OCI-LY7 (cell line): ENCODE data around the gene ALG8. TPM values are rescaled to one million over a fixed set of nuclear protein-coding genes. Genes with fewer than 3 reads are reported as not detected.

Experiments used
- BruUV-seq: library from RNA; stranded (reverse); fragments of 400-500 nt; replicated peaks from 2 replicates; lab custom pipeline; 2021; lab: Mats Ljungman, UMichigan
- CTCF ChIA-PET: fragments of 300-600 bp; sonication (Branson Sonifier 250); formaldehyde crosslinking; loops from one replicate; lab custom pipeline; 2022; ENCODE audit warnings: antibody characterized with exemption; ENCODE audit not compliant: unreplicated experiment; lab: Charles Lee
- POLR2A ChIA-PET: fragments of 300-600 bp; sonication (Branson Sonifier 250); formaldehyde crosslinking; loops from one replicate; lab custom pipeline; 2022; ENCODE audit warnings: antibody characterized with exemption; lab: Charles Lee
- DNase-seq: peaks from one replicate; pipeline ENCODE4 v3.0.0-alpha.2; 2015; ENCODE audit warnings: low spot score
- H2AFZ ChIP-seq: fragments of 200-600 bp; sonication (generic), shearing (Covaris generic); 2 replicates; pipeline ENCODE4 v1.6.1; 2014; ENCODE audit warnings: mild to moderate bottlenecking, antibody characterized with exemption, low read length, moderate library complexity
- H3K27ac ChIP-seq: fragments of 200-600 bp; sonication (generic); 2 replicates; pipeline ENCODE4 v1.5.1; 2014; ENCODE audit warnings: mixed run types, low read depth, mild to moderate bottlenecking, moderate library complexity, low read length, inconsistent platforms; ENCODE audit not compliant: poor library complexity, severe bottlenecking
- H3K36me3 ChIP-seq: fragments of 200-600 bp; sonication (generic); 2 replicates; pipeline ENCODE4 v1.6.1; 2014; ENCODE audit warnings: mild to moderate bottlenecking, antibody characterized with exemption, low read length, moderate library complexity, mixed read lengths; ENCODE audit not compliant: insufficient read depth
- H3K4me1 ChIP-seq: fragments of 200-600 bp; sonication (generic); 2 replicates; pipeline ENCODE4 v1.5.1; 2014; ENCODE audit warnings: mild to moderate bottlenecking, low read length; ENCODE audit not compliant: insufficient read depth, poor library complexity, severe bottlenecking
- H3K4me2 ChIP-seq: fragments of 200-600 bp; sonication (generic); 2 replicates; pipeline ENCODE4 v1.6.1; 2014; ENCODE audit warnings: mild to moderate bottlenecking, low read length
- H3K4me3 ChIP-seq: fragments of 200-600 bp; sonication (generic); 2 replicates; pipeline ENCODE4 v1.5.1; 2014; ENCODE audit warnings: mild to moderate bottlenecking, low read depth, low read length; ENCODE audit not compliant: poor library complexity, severe bottlenecking
- H3K79me2 ChIP-seq: fragments of 200-600 bp; sonication (generic); 2 replicates; pipeline ENCODE4 v1.6.1; 2016; ENCODE audit warnings: low read depth, mild to moderate bottlenecking, low read length, moderate library complexity, mixed read lengths; ENCODE audit not compliant: insufficient read depth
- H3K9me2 ChIP-seq: fragments of 200-600 bp; sonication (generic); 2 replicates; pipeline ENCODE4 v1.6.1; 2016; ENCODE audit warnings: mild to moderate bottlenecking, low read length, mixed read lengths; ENCODE audit not compliant: insufficient read depth
- H3K9me3 ChIP-seq: fragments of 200-600 bp; sonication (generic); 2 replicates; pipeline ENCODE4 v1.6.1; 2014; ENCODE audit warnings: mild to moderate bottlenecking, mixed run types, low read length, mixed read lengths
- H4K20me1 ChIP-seq: fragments of 200-600 bp; sonication (generic); 2 replicates; pipeline ENCODE4 v1.6.1; 2014; ENCODE audit warnings: mild to moderate bottlenecking, antibody characterized with exemption, low read length, moderate library complexity, mixed read lengths; ENCODE audit not compliant: insufficient read depth
- EZH2phosphoT487 ChIP-seq: fragments of 200-600 bp; sonication (generic); IDR thresholded peaks from 2 replicates; pipeline ENCODE4 v1.6.1; 2018; ENCODE audit warnings: low read depth, borderline replicate concordance, mild to moderate bottlenecking, mixed run types, antibody characterized with exemption, low read length, moderate library complexity, mixed read lengths
- intact Hi-C: fragments of 100-400 bp; cut with micrococcal nuclease; formaldehyde crosslinking; loops from one replicate; pipeline ENCODE4 v1.10.0; 2022; ENCODE audit not compliant: unreplicated experiment
- total RNA-seq, 2 experiments: library from RNA; depleted of rRNA in 1 of 2; stranded (reverse); fragments of >200 nt in 1 of 2; shearing (Covaris generic) in 1 of 2; gene quantifications; 2 replicates each; pipeline ENCODE4 v1.2.3, GENCODE V29; 2014 to 2022
- TF ChIP-seq, protein P1 (sequence below): fragments of 200-600 bp; sonication (generic); conservative IDR thresholded peaks from 2 replicates; pipeline ENCODE4 v1.5.1; 2014; ENCODE audit warnings: mild to moderate bottlenecking, antibody characterized with exemption, low read length, moderate library complexity, mixed read lengths

Gene ALG8
- total RNA-seq, 2 experiments from 2014 or later: 42.5 to 66.1 TPM

DNA sequence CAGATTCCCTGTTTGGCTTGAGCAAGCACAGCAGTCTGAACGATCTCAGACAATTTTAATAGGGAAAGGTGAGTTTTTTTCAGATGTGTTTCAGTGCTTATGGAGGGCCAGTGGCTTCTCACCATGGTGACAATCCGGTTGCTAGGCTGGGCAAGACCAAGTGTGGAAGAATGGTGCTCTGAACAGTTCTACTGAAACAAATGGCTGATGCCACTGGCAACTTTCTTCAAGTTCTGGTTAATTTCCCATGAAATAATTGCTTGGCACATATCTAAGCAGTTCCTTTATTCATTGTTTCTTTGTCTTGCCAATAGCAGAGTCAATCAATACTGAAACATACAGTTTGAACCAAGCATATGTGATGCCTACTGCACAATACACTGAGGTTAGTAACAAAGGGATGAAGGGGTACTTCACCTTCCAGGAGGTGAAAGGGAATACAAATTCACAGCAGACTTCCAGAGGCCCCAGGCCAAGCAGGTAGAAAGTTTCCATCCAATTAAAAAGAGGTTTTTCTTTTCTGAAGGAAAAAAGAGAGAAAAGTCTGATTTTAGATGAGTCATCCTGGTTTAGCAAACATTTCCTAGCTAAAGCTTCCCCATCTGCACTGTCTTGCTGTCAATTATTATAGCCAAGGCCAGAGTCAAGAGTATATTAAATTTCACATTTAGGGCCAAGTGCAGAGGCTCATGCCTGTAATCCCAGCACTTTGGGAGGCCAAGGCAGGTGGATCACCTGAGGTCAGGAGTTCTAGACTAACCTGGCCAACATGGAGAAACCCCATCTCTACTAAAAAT, 38.6 kb downstream of the ALG8 start:
- H2AFZ ChIP-seq: no peak overlapping the region
- no peaks in the 10 kb centered on the region for H3K4me1 ChIP-seq
- H3K9me3 ChIP-seq: no peaks in the 10 kb centered on the region
- TF ChIP-seq EZH2phosphoT487: no peak
- TF ChIP-seq, protein P1, sequence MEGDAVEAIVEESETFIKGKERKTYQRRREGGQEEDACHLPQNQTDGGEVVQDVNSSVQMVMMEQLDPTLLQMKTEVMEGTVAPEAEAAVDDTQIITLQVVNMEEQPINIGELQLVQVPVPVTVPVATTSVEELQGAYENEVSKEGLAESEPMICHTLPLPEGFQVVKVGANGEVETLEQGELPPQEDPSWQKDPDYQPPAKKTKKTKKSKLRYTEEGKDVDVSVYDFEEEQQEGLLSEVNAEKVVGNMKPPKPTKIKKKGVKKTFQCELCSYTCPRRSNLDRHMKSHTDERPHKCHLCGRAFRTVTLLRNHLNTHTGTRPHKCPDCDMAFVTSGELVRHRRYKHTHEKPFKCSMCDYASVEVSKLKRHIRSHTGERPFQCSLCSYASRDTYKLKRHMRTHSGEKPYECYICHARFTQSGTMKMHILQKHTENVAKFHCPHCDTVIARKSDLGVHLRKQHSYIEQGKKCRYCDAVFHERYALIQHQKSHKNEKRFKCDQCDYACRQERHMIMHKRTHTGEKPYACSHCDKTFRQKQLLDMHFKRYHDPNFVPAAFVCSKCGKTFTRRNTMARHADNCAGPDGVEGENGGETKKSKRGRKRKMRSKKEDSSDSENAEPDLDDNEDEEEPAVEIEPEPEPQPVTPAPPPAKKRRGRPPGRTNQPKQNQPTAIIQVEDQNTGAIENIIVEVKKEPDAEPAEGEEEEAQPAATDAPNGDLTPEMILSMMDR: no peak
- CTCF ChIA-PET: no interaction called here
- no peak for DNase-seq
- BruUV-seq: no TSS peak
- H4K20me1 ChIP-seq: no peaks in the 10 kb centered on the region
- H3K79me2 ChIP-seq: no peaks in the 10 kb centered on the region
- no peak overlapping the region for H3K27ac ChIP-seq
- no peak overlapping the region for H3K4me3 ChIP-seq
- peaks cover 71% of the 10 kb centered on the region for H3K36me3 ChIP-seq
- no peaks in the 10 kb centered on the region for H3K9me2 ChIP-seq
- POLR2A ChIA-PET: no interaction called here
- H3K4me2 ChIP-seq: no peak overlapping the region
- intact Hi-C loops: no loop called here

DNA sequence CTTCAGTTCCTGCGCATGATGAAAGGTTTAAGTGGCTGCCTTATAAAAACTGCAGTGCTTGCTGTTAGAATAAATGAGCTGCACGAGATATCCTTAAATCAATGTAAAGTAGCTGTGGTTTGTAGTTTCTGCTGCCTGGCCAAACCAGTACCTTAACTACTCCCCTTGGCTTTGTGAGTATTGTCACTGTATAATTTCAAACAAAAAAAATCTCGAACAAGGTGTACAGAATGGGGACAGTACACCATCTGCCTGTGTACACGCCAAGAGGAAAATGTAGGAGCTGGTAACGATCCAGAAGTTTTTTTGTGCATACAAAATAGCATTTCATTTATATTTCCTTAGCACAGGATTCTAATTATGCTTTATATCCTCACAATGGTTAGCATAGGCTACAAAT, 39.2 kb downstream of the ALG8 start:
- Histone ChIP-seq H3K9me2 (no peaks in the 10 kb centered on the region), H3K4me2 (no peak overlapping the region), H2AFZ (no peak overlapping the region), H3K27ac (no peak overlapping the region), H3K9me3 (no peaks in the 10 kb centered on the region), H3K79me2 (no peaks in the 10 kb centered on the region), H4K20me1 (no peaks in the 10 kb centered on the region), H3K4me1 (no peaks in the 10 kb centered on the region), H3K4me3 (no peak overlapping the region), H3K36me3 (peaks cover 69% of the 10 kb centered on the region)
- POLR2A ChIA-PET: interaction anchor here (0.6 kb wide), 1 partner anchor 26 kb away, joined by 4 read pairs; no protein-coding TSS in a partner anchor
- DNase-seq: no peak
- CTCF ChIA-PET: no interaction called here
- intact Hi-C loops: no loop called here
- no peak for TF ChIP-seq EZH2phosphoT487
- TF ChIP-seq, protein P1: no peak
- BruUV-seq: no TSS peak

DNA sequence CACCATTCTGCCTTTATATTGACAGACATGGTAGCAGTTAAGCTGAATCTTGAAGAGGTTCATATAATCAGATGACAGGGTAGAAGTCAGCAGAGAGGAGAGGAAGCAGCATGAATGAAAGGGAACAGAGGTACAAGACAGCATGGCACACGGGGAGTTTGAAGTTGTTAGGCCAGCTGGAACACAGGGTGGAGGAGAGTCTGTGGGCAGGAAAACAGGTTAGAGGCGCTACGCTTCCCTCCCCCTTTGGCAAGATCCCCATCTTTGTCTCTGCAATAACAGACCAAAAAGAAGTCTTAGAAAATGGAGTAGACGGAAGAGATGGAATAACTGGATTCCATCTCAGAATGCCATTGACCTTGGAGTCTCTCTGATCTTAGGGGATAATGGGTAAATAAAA, 39.8 kb downstream of the ALG8 start:
- no peaks in the 10 kb centered on the region for H3K4me1 ChIP-seq
- H3K27ac ChIP-seq: no peak overlapping the region
- H3K36me3 ChIP-seq: peaks cover 72% of the 10 kb centered on the region
- H3K9me3 ChIP-seq: no peaks in the 10 kb centered on the region
- BruUV-seq: no TSS peak
- no peak overlapping the region for H3K4me3 ChIP-seq
- no peak for DNase-seq
- H3K79me2 ChIP-seq: no peaks in the 10 kb centered on the region
- POLR2A ChIA-PET: interaction anchor here (0.6 to 0.7 kb wide), 2 partner anchors 26 to 964 kb away, joined by 4 read pairs; no protein-coding TSS in a partner anchor
- no peak for TF ChIP-seq EZH2phosphoT487
- TF ChIP-seq, protein P1: no peak
- H3K4me2 ChIP-seq: no peak overlapping the region
- no peaks in the 10 kb centered on the region for H4K20me1 ChIP-seq
- no peak overlapping the region for H2AFZ ChIP-seq
- intact Hi-C loops: no loop called here
- H3K9me2 ChIP-seq: no peaks in the 10 kb centered on the region
- CTCF ChIA-PET: no interaction called here
